ENCODE measurements around the gene ROCK2. TPM values are rescaled to one million over a fixed set of nuclear protein-coding genes. Genes with fewer than 3 reads are reported as not detected.

The ROCK2 gene
- 10 to 100 TPM; 47.2 to 68.3 TPM for total RNA-seq
- polyA plus RNA-seq (ENCODE audit: insufficient read length in 2 of 2): 10 to 100 TPM; 21.3 to 26.1 TPM
- long read RNA-seq, donor 1: 0 reads
- long read RNA-seq, donor 2: 0 reads
- long read RNA-seq, donor 3: 0 reads
- long read RNA-seq, donor 4: 0 reads

DNA sequence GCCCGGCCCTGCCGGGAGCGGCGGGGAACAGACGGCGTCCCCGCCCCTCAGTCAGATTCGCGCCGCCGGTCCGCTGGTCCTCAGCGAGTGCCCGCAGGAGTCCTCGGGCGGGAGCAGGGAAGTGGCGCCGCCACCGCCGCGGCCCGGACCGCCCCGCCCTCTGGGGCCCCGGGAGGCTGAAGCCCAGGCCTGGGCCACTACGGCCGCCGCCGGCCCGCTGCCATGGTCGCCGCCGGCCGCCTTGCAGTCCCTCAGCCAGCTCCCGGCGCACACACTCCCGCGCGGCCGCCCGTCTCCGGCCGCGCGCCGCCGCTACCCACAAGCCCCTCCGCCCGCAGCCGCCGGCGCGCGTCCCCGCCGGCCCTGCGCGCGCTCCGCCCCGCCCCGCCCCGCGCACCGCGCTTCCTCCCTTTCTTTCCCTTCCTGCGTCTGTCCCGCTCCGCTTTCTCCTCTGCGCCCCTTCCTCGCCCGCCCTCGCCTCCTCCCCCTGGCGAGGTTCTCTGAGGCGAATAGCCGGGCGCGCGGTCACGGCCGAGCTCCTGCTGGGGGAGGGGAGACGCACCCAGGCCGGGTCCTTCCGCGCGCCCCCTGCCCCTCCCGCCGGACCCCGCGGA, at the start of gene ROCK2:
Gene ROCK2 (minus strand): TSS at position 295 of the 614 bp plus-strand sequence. CDS start 500 bp downstream, outside the sequence.
- under 1% methylated on average over 88 of the region's 90 CpGs for WGBS (ENCODE audit: insufficient coverage)
- Histone ChIP-seq H3K27me3 (ENCODE audit: control insufficient read depth, insufficient read depth, low read length) (no peaks in the 10 kb centered on the region), H3K36me3 (ENCODE audit: control insufficient read depth, insufficient read depth, low read length) (no peaks in the 10 kb centered on the region), H3K4me3 (ENCODE audit: low read depth, low read length) (peak within 1 kb of the TSS; percentile 92), H3K27ac (ENCODE audit: low read depth, low read length) (peak within 1 kb of the TSS; percentile 98), H3K9me3 (ENCODE audit: control insufficient read depth, insufficient read depth, low read length) (no peaks in the 10 kb centered on the region), H3K4me1 (ENCODE audit: control insufficient read depth, insufficient read depth, low read length) (peaks cover 12% of the 10 kb centered on the region)
- DNase-seq (ENCODE audit: low read depth in 4 of 6, low spot score in 6 of 6): peak; percentile 66 to 97 (median 80)

GRCh38 chr2:11393711-11394236, 49.3 kb upstream of the ROCK2 start:
- Histone ChIP-seq H3K27me3 (ENCODE audit: control insufficient read depth, insufficient read depth, low read length) (no peaks in the 10 kb centered on the region), H3K36me3 (ENCODE audit: control insufficient read depth, insufficient read depth, low read length) (no peaks in the 10 kb centered on the region), H3K4me1 (ENCODE audit: control insufficient read depth, insufficient read depth, low read length) (peaks cover 44% of the 10 kb centered on the region), H3K27ac (ENCODE audit: low read depth, low read length) (peak overlapping the region; percentile 57), H3K4me3 (ENCODE audit: low read depth, low read length) (no peak overlapping the region), H3K9me3 (ENCODE audit: control insufficient read depth, insufficient read depth, low read length) (no peaks in the 10 kb centered on the region)
- peak in 1 of 6 donors; percentile 68 for DNase-seq (ENCODE audit: low read depth in 4 of 6, low spot score in 6 of 6)
- WGBS (ENCODE audit: insufficient coverage): 64% methylated on average over 6 of the region's 11 CpGs

- 19% methylated on average over 3 of the region's 3 CpGs for WGBS (ENCODE audit: insufficient coverage)
- H3K27ac ChIP-seq (ENCODE audit: low read depth, low read length): peak overlapping the region; percentile 37
- DNase-seq (ENCODE audit: low read depth in 4 of 6, low spot score in 6 of 6): no peak
- H3K4me3 ChIP-seq (ENCODE audit: low read depth, low read length): no peak overlapping the region
- no peaks in the 10 kb centered on the region for H3K27me3 ChIP-seq (ENCODE audit: control insufficient read depth, insufficient read depth, low read length)
- H3K4me1 ChIP-seq (ENCODE audit: control insufficient read depth, insufficient read depth, low read length): peaks cover 48% of the 10 kb centered on the region
- no peaks in the 10 kb centered on the region for H3K9me3 ChIP-seq (ENCODE audit: control insufficient read depth, insufficient read depth, low read length)
- no peaks in the 10 kb centered on the region for H3K36me3 ChIP-seq (ENCODE audit: control insufficient read depth, insufficient read depth, low read length)
These were observed 47.5 kb upstream of the ROCK2 start for GRCh38 chr2:11391942-11392266.

DNA sequence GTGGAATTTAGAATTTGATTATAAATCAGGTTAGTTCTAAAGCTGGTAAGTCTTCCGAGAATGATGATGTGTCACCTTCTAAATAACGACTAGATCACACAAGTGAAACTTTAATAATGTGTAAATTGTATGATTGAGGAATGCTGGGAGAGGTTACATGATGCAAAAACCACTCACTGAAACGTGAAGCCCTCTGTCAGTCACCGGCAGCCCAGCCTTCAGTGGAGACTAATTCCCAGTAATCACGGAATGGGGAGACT, 45.9 kb upstream of the ROCK2 start:
- Histone ChIP-seq H3K27ac (ENCODE audit: low read depth, low read length) (peak overlapping the region; percentile 21), H3K9me3 (ENCODE audit: control insufficient read depth, insufficient read depth, low read length) (no peaks in the 10 kb centered on the region), H3K27me3 (ENCODE audit: control insufficient read depth, insufficient read depth, low read length) (no peaks in the 10 kb centered on the region), H3K4me1 (ENCODE audit: control insufficient read depth, insufficient read depth, low read length) (peaks cover 37% of the 10 kb centered on the region), H3K36me3 (ENCODE audit: control insufficient read depth, insufficient read depth, low read length) (no peaks in the 10 kb centered on the region), H3K4me3 (ENCODE audit: low read depth, low read length) (no peak overlapping the region)
- DNase-seq (ENCODE audit: low read depth in 4 of 6, low spot score in 6 of 6): no peak
- WGBS (ENCODE audit: insufficient coverage): 80% methylated on average over 3 of the region's 5 CpGs

GRCh38 chr2:11389551-11390398, 45.3 kb upstream of the ROCK2 start:
- Histone ChIP-seq H3K36me3 (ENCODE audit: control insufficient read depth, insufficient read depth, low read length) (no peaks in the 10 kb centered on the region), H3K4me1 (ENCODE audit: control insufficient read depth, insufficient read depth, low read length) (peaks cover 37% of the 10 kb centered on the region), H3K27ac (ENCODE audit: low read depth, low read length) (peak overlapping the region; percentile 29), H3K4me3 (ENCODE audit: low read depth, low read length) (no peak overlapping the region), H3K9me3 (ENCODE audit: control insufficient read depth, insufficient read depth, low read length) (no peaks in the 10 kb centered on the region), H3K27me3 (ENCODE audit: control insufficient read depth, insufficient read depth, low read length) (no peaks in the 10 kb centered on the region)
- peak in 1 of 6 donors; percentile 75 for DNase-seq (ENCODE audit: low read depth in 4 of 6, low spot score in 6 of 6)
- 85% methylated on average over 12 of the region's 18 CpGs for WGBS (ENCODE audit: insufficient coverage)

GRCh38 chr2:11389052-11389420, 44.6 kb upstream of the ROCK2 start:
- no peaks in the 10 kb centered on the region for H3K36me3 ChIP-seq (ENCODE audit: control insufficient read depth, insufficient read depth, low read length)
- WGBS (ENCODE audit: insufficient coverage): 73% methylated on average over 3 of the region's 6 CpGs
- peak overlapping the region; percentile 52 for H3K27ac ChIP-seq (ENCODE audit: low read depth, low read length)
- H3K27me3 ChIP-seq (ENCODE audit: control insufficient read depth, insufficient read depth, low read length): no peaks in the 10 kb centered on the region
- H3K4me3 ChIP-seq (ENCODE audit: low read depth, low read length): no peak overlapping the region
- H3K9me3 ChIP-seq (ENCODE audit: control insufficient read depth, insufficient read depth, low read length): no peaks in the 10 kb centered on the region
- H3K4me1 ChIP-seq (ENCODE audit: control insufficient read depth, insufficient read depth, low read length): peaks cover 37% of the 10 kb centered on the region
- DNase-seq (ENCODE audit: low read depth in 4 of 6, low spot score in 6 of 6): peak in 1 of 6 donors; percentile 29

DNA sequence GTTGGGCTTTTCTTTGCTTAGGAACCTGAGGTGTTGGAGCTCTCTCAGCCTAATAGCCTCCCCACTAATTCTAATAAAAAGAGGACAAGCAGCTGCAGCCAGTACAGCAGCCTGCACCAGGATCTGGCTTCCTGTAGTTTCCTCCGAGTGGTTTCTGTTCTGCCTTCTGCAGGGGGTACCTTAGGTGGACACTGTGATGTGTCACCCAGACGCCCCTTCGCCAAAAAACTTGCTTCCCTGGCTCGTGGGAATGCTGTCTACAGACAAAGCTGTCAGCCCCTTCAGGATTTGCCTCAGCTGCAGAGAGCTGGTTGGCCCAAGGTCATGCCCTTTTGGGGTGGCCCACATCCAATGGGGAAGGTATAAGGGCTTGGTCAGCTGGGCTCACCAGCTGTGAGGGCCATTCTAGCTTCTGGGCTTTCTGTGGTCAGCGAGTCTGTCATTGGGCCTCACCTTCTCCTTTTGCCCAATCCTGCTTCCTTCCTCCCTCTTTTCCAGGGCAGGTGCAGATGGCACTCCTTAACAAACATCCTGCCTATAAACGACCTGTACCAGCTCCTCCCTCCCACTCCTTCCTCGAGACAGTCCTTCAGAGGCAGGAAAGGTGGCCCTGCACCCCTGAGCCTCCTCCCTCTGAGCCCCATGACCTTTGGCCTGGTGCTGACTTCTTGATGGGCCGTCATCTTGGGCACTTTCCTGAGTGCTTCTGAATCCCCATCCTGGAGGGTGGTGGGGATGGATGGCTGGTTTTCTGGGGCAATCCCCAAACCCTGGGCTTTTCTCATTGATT, 44.0 kb upstream of the ROCK2 start:
- H3K36me3 ChIP-seq (ENCODE audit: control insufficient read depth, insufficient read depth, low read length): no peaks in the 10 kb centered on the region
- peak overlapping the region; percentile 52 for H3K27ac ChIP-seq (ENCODE audit: low read depth, low read length)
- no peaks in the 10 kb centered on the region for H3K9me3 ChIP-seq (ENCODE audit: control insufficient read depth, insufficient read depth, low read length)
- no peak for DNase-seq (ENCODE audit: low read depth in 4 of 6, low spot score in 6 of 6)
- H3K4me3 ChIP-seq (ENCODE audit: low read depth, low read length): no peak overlapping the region
- H3K4me1 ChIP-seq (ENCODE audit: control insufficient read depth, insufficient read depth, low read length): peaks cover 31% of the 10 kb centered on the region
- WGBS (ENCODE audit: insufficient coverage): 59% methylated on average over 6 of the region's 8 CpGs
- H3K27me3 ChIP-seq (ENCODE audit: control insufficient read depth, insufficient read depth, low read length): no peaks in the 10 kb centered on the region

DNA sequence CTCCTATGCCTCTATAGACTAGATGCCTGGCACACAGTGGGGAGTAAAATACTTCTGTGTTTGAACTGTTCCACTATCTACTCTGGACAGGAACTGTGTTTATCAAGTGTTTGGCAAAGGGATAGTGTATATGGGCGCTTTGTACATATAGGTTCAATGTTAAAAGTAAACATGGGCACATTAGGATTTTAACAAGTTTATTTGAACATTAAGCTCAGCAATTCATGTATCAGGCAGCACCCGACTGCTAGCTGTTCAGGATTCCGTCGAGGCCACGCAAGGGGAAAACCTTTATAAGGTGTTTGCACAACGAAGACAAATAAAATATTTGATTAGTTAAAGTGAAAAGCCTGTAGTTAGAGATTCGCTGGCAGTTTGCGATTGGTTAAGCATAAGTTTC, 43.4 kb upstream of the ROCK2 start:
- WGBS (ENCODE audit: insufficient coverage): 90% methylated on average over 5 of the region's 8 CpGs
- no peak overlapping the region for H3K4me3 ChIP-seq (ENCODE audit: low read depth, low read length)
- H3K4me1 ChIP-seq (ENCODE audit: control insufficient read depth, insufficient read depth, low read length): peaks cover 31% of the 10 kb centered on the region
- no peaks in the 10 kb centered on the region for H3K36me3 ChIP-seq (ENCODE audit: control insufficient read depth, insufficient read depth, low read length)
- no peak overlapping the region for H3K27ac ChIP-seq (ENCODE audit: low read depth, low read length)
- H3K27me3 ChIP-seq (ENCODE audit: control insufficient read depth, insufficient read depth, low read length): no peaks in the 10 kb centered on the region
- H3K9me3 ChIP-seq (ENCODE audit: control insufficient read depth, insufficient read depth, low read length): no peaks in the 10 kb centered on the region
- no peak for DNase-seq (ENCODE audit: low read depth in 4 of 6, low spot score in 6 of 6)

- Histone ChIP-seq H3K4me1 (ENCODE audit: control insufficient read depth, insufficient read depth, low read length) (peaks cover 26% of the 10 kb centered on the region), H3K27me3 (ENCODE audit: control insufficient read depth, insufficient read depth, low read length) (no peaks in the 10 kb centered on the region), H3K27ac (ENCODE audit: low read depth, low read length) (no peak overlapping the region), H3K36me3 (ENCODE audit: control insufficient read depth, insufficient read depth, low read length) (no peaks in the 10 kb centered on the region), H3K4me3 (ENCODE audit: low read depth, low read length) (no peak overlapping the region), H3K9me3 (ENCODE audit: control insufficient read depth, insufficient read depth, low read length) (no peaks in the 10 kb centered on the region)
- 46% methylated on average over 8 of the region's 9 CpGs for WGBS (ENCODE audit: insufficient coverage)
- no peak for DNase-seq (ENCODE audit: low read depth in 4 of 6, low spot score in 6 of 6)
These were observed 42.6 kb upstream of the ROCK2 start for GRCh38 chr2:11387100-11387390.
